ENCODE measurements around the gene BTN1A1. TPM values are rescaled to one million over a fixed set of nuclear protein-coding genes. Genes with fewer than 3 reads are reported as not detected.

Gene BTN1A1
- total RNA-seq, 1 experiment from 2014 or later, result 0.15 TPM

DNA sequence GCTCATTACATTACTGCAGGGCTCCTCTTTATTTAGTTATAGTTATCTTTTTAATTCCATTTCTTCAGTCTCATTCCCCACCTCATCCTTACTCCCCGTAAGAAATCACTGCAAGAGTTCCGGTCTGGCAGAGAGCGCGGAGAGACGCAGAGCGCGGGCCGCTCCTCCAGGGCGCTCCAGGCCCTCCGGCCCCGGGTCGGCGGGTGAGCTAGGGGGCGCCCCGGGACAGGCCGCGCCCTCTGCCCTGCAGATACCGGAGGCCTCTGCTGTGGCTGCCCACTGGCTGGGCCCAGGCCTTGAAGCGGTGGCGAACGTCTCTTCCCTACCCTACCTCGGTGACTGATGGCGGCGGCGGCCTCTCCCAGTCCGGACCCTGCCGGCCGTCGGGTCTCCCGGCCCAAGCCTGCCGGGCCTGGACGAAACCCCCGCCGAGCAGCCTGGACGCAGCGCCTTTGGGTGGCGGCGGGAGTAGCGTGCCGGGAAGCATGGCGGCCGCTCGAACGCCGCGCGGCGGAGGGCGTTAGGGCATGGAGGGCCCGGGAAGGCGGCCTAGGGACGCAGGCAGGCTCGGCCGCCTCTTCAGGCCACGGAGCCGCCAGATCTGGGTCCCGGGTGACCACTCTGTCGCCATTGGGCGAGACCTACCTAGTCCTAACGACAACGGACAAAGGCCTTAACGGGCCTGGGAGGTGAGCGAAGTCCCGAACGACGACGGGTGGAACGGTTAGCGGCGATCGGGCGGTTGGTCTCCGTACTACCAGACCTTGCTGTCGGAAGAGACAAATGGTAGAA, 21.7 kb downstream of the BTN1A1 start (continued):
- TF ChIP-seq, protein P1, sequence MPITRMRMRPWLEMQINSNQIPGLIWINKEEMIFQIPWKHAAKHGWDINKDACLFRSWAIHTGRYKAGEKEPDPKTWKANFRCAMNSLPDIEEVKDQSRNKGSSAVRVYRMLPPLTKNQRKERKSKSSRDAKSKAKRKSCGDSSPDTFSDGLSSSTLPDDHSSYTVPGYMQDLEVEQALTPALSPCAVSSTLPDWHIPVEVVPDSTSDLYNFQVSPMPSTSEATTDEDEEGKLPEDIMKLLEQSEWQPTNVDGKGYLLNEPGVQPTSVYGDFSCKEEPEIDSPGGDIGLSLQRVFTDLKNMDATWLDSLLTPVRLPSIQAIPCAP (CRISPR knock-in tag; IDR thresholded peaks at IDR 0.05), result 0 out of 2 replicates have a peak, but pooled peaks have one; percentile 57
- TF ChIP-seq MXD4 (CRISPR knock-in tag; IDR thresholded peaks at IDR 0.05; ENCODE audit: borderline replicate concordance) (no peak), HMGA2 (CRISPR knock-in tag; IDR thresholded peaks at IDR 0.05) (no peak), OVOL2 (CRISPR knock-in tag; IDR thresholded peaks at IDR 0.05; ENCODE audit: borderline replicate concordance) (no peak), MYBL2 (CRISPR knock-in tag; IDR thresholded peaks at IDR 0.05) (peak; percentile 73), ESRRA (CRISPR knock-in tag; IDR thresholded peaks at IDR 0.05; ENCODE audit: borderline replicate concordance) (no peak), ATF1 (CRISPR knock-in tag; IDR thresholded peaks at IDR 0.05) (0 out of 2 replicates have a peak, but pooled peaks have one; percentile 44), FOXK1 (CRISPR knock-in tag; IDR thresholded peaks at IDR 0.05) (peak; percentile 66; the same call in 1 of the 2 replicates), CBFB (CRISPR knock-in tag; IDR thresholded peaks at IDR 0.05; ENCODE audit: low read depth) (no peak), IRF2 (CRISPR knock-in tag; IDR thresholded peaks at IDR 0.05; ENCODE audit: borderline replicate concordance, low read depth) (no peak; the same call in 1 of the 2 replicates), ZNF219 (CRISPR knock-in tag; IDR thresholded peaks at IDR 0.05; ENCODE audit: borderline replicate concordance) (peak; percentile 92; the same call in 1 of the 2 replicates), JAZF1 (CRISPR knock-in tag; IDR thresholded peaks at IDR 0.05) (no peak), FOXJ3 (CRISPR knock-in tag; IDR thresholded peaks at IDR 0.05; ENCODE audit: borderline replicate concordance) (no peak), EMX1 (CRISPR knock-in tag; IDR thresholded peaks at IDR 0.05) (no peak), ELF4 (CRISPR knock-in tag; IDR thresholded peaks at IDR 0.05; ENCODE audit: low read depth) (0 out of 2 replicates have a peak, but pooled peaks have one; percentile 78), TCF7 (CRISPR knock-in tag; IDR thresholded peaks at IDR 0.05; ENCODE audit: low read depth) (no peak), NR3C1 (CRISPR knock-in tag; conservative IDR thresholded peaks at IDR 0.05; ENCODE audit: low read depth) (no peak), ZNF396 (CRISPR knock-in tag; IDR thresholded peaks at IDR 0.05; ENCODE audit: borderline replicate concordance) (no peak), ZNF263 (CRISPR knock-in tag; IDR thresholded peaks at IDR 0.05; ENCODE audit: low read depth) (peak; percentile 69; the same call in 1 of the 2 replicates)
- TF ChIP-seq, protein P2, sequence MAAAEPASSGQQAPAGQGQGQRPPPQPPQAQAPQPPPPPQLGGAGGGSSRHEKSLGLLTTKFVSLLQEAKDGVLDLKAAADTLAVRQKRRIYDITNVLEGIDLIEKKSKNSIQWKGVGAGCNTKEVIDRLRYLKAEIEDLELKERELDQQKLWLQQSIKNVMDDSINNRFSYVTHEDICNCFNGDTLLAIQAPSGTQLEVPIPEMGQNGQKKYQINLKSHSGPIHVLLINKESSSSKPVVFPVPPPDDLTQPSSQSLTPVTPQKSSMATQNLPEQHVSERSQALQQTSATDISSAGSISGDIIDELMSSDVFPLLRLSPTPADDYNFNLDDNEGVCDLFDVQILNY (CRISPR knock-in tag; IDR thresholded peaks at IDR 0.05), result peak; percentile 72; the same call in 1 of the 2 replicates
- TF ChIP-seq, protein P3, sequence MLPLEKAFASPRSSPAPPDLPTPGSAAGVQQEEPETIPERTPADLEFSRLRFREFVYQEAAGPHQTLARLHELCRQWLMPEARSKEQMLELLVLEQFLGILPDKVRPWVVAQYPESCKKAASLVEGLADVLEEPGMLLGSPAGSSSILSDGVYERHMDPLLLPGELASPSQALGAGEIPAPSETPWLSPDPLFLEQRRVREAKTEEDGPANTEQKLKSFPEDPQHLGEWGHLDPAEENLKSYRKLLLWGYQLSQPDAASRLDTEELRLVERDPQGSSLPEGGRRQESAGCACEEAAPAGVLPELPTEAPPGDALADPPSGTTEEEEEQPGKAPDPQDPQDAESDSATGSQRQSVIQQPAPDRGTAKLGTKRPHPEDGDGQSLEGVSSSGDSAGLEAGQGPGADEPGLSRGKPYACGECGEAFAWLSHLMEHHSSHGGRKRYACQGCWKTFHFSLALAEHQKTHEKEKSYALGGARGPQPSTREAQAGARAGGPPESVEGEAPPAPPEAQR (CRISPR knock-in tag; IDR thresholded peaks at IDR 0.05), result no peak
- TF ChIP-seq, protein P4, sequence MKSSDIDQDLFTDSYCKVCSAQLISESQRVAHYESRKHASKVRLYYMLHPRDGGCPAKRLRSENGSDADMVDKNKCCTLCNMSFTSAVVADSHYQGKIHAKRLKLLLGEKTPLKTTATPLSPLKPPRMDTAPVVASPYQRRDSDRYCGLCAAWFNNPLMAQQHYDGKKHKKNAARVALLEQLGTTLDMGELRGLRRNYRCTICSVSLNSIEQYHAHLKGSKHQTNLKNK (CRISPR knock-in tag; IDR thresholded peaks at IDR 0.05), result no peak
- TF ChIP-seq, protein P5, sequence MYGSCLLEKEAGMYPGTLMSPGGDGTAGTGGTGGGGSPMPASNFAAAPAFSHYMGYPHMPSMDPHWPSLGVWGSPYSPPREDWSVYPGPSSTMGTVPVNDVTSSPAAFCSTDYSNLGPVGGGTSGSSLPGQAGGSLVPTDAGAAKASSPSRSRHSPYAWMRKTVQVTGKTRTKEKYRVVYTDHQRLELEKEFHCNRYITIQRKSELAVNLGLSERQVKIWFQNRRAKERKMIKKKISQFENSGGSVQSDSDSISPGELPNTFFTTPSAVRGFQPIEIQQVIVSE (CRISPR knock-in tag; IDR thresholded peaks at IDR 0.05; ENCODE audit: borderline replicate concordance), result no peak
- TF ChIP-seq, protein P6, sequence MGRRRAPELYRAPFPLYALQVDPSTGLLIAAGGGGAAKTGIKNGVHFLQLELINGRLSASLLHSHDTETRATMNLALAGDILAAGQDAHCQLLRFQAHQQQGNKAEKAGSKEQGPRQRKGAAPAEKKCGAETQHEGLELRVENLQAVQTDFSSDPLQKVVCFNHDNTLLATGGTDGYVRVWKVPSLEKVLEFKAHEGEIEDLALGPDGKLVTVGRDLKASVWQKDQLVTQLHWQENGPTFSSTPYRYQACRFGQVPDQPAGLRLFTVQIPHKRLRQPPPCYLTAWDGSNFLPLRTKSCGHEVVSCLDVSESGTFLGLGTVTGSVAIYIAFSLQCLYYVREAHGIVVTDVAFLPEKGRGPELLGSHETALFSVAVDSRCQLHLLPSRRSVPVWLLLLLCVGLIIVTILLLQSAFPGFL (CRISPR knock-in tag; IDR thresholded peaks at IDR 0.05; ENCODE audit: borderline replicate concordance), result no peak
- TF ChIP-seq, protein P7, sequence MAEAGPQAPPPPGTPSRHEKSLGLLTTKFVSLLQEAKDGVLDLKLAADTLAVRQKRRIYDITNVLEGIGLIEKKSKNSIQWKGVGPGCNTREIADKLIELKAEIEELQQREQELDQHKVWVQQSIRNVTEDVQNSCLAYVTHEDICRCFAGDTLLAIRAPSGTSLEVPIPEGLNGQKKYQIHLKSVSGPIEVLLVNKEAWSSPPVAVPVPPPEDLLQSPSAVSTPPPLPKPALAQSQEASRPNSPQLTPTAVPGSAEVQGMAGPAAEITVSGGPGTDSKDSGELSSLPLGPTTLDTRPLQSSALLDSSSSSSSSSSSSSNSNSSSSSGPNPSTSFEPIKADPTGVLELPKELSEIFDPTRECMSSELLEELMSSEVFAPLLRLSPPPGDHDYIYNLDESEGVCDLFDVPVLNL (CRISPR knock-in tag; IDR thresholded peaks at IDR 0.05; ENCODE audit: borderline replicate concordance, low read depth), result peak; percentile 47; the same call in 1 of the 2 replicates
- TF ChIP-seq, protein P8, sequence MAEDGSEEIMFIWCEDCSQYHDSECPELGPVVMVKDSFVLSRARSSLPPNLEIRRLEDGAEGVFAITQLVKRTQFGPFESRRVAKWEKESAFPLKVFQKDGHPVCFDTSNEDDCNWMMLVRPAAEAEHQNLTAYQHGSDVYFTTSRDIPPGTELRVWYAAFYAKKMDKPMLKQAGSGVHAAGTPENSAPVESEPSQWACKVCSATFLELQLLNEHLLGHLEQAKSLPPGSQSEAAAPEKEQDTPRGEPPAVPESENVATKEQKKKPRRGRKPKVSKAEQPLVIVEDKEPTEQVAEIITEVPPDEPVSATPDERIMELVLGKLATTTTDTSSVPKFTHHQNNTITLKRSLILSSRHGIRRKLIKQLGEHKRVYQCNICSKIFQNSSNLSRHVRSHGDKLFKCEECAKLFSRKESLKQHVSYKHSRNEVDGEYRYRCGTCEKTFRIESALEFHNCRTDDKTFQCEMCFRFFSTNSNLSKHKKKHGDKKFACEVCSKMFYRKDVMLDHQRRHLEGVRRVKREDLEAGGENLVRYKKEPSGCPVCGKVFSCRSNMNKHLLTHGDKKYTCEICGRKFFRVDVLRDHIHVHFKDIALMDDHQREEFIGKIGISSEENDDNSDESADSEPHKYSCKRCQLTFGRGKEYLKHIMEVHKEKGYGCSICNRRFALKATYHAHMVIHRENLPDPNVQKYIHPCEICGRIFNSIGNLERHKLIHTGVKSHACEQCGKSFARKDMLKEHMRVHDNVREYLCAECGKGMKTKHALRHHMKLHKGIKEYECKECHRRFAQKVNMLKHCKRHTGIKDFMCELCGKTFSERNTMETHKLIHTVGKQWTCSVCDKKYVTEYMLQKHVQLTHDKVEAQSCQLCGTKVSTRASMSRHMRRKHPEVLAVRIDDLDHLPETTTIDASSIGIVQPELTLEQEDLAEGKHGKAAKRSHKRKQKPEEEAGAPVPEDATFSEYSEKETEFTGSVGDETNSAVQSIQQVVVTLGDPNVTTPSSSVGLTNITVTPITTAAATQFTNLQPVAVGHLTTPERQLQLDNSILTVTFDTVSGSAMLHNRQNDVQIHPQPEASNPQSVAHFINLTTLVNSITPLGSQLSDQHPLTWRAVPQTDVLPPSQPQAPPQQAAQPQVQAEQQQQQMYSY (CRISPR knock-in tag; IDR thresholded peaks at IDR 0.05), result no peak

Measured in WTC11 (cell line).